Stomach (tissue), 4 donors: ENCODE results near the gene LHFPL3.

Experiments
- POLR2A ChIP-seq, 4 donors: fragments of 450-650 bp; IDR thresholded peaks; one replicate each; pipeline ENCODE4 v1.6.1; 2016; ENCODE audit warnings: antibody characterized with exemption in 4 of 4, control low read depth in 2 of 4, mild to moderate bottlenecking in 1 of 4, moderate library complexity in 1 of 4
- TF ChIP-seq, protein P1 (sequence below), 7 experiments: fragments of 450-650 bp in 4 of 7; fragments of 200-600 bp in 3 of 7; sonication (generic) in 3 of 7; IDR thresholded peaks; one replicate each; pipeline ENCODE4 v1.5.1; 2016 to 2019; ENCODE audit warnings: antibody characterized with exemption in 7 of 7, control low read depth in 2 of 7, mild to moderate bottlenecking in 1 of 7

DNA sequence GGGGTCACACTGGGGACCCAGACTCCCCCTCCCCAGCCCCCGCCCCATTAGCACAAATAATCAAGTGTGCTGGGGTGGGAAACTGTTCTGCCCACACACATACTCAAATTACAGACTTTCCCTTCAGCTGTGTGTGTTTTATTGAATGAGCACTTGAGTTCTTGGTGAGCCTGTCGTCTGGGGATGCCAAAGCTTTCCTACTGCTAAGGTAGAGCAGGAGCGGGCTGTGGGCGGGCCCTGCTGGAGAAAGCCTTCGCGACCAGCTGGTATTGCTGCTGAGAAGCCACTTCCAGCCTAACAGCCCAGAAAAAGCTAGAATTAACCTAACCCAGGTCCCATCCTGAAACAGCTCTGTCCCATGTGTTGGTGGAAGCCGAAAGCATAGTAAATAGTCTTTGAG lies 598.7 kb downstream of the LHFPL3 start:
- TF ChIP-seq, protein P1, sequence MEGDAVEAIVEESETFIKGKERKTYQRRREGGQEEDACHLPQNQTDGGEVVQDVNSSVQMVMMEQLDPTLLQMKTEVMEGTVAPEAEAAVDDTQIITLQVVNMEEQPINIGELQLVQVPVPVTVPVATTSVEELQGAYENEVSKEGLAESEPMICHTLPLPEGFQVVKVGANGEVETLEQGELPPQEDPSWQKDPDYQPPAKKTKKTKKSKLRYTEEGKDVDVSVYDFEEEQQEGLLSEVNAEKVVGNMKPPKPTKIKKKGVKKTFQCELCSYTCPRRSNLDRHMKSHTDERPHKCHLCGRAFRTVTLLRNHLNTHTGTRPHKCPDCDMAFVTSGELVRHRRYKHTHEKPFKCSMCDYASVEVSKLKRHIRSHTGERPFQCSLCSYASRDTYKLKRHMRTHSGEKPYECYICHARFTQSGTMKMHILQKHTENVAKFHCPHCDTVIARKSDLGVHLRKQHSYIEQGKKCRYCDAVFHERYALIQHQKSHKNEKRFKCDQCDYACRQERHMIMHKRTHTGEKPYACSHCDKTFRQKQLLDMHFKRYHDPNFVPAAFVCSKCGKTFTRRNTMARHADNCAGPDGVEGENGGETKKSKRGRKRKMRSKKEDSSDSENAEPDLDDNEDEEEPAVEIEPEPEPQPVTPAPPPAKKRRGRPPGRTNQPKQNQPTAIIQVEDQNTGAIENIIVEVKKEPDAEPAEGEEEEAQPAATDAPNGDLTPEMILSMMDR (IDR thresholded peaks at IDR 0.05), result no peak
- TF ChIP-seq POLR2A (IDR thresholded peaks at IDR 0.05), result no peak
